ENCODE measurements around the gene NFAM1.

Gene NFAM1

GRCh38 chr22:42427167-42427566 lies 5.0 kb downstream of the NFAM1 start:
- Histone ChIP-seq H2AFZ (no peak overlapping the region), H3K9ac (no peak overlapping the region), H3K79me2 (no peaks in the 10 kb centered on the region), H3K4me2 (ENCODE audit: low read length) (no peak overlapping the region), H3K27ac (no peak overlapping the region), H3K36me3 (ENCODE audit: control insufficient read depth, insufficient read depth, low read length) (no peaks in the 10 kb centered on the region), H3K4me3 (ENCODE audit: low read depth, low read length) (no peak overlapping the region), H3K9me3 (ENCODE audit: control insufficient read depth, low read length) (no peaks in the 10 kb centered on the region), H3K27me3 (ENCODE audit: control insufficient read depth, insufficient read depth, low read length) (no peaks in the 10 kb centered on the region), H3K4me1 (no peaks in the 10 kb centered on the region)
- TF ChIP-seq CTCF (IDR thresholded peaks at IDR 0.05) = no peak

GRCh38 chr22:42425989-42426355 lies 6.2 kb downstream of the NFAM1 start:
- Histone ChIP-seq H3K27me3 (ENCODE audit: control insufficient read depth, insufficient read depth, low read length) (no peaks in the 10 kb centered on the region), H3K36me3 (ENCODE audit: control insufficient read depth, insufficient read depth, low read length) (no peaks in the 10 kb centered on the region), H2AFZ (no peak overlapping the region), H3K79me2 (no peaks in the 10 kb centered on the region), H3K27ac (no peak overlapping the region), H3K4me3 (ENCODE audit: low read depth, low read length) (no peak overlapping the region), H3K9me3 (ENCODE audit: control insufficient read depth, low read length) (no peaks in the 10 kb centered on the region), H3K4me1 (no peaks in the 10 kb centered on the region), H3K4me2 (ENCODE audit: low read length) (no peak overlapping the region), H3K9ac (no peak overlapping the region)
- no peak for TF ChIP-seq CTCF (IDR thresholded peaks at IDR 0.05)

GRCh38 chr22:42425337-42425988 lies 6.7 kb downstream of the NFAM1 start:
- Histone ChIP-seq H2AFZ (no peak overlapping the region), H3K79me2 (no peaks in the 10 kb centered on the region), H3K27ac (no peak overlapping the region), H3K9ac (no peak overlapping the region), H3K4me3 (ENCODE audit: low read depth, low read length) (no peak overlapping the region), H3K4me1 (no peaks in the 10 kb centered on the region), H3K4me2 (ENCODE audit: low read length) (no peak overlapping the region), H3K27me3 (ENCODE audit: control insufficient read depth, insufficient read depth, low read length) (no peaks in the 10 kb centered on the region), H3K9me3 (ENCODE audit: control insufficient read depth, low read length) (no peaks in the 10 kb centered on the region), H3K36me3 (ENCODE audit: control insufficient read depth, insufficient read depth, low read length) (no peaks in the 10 kb centered on the region)
- TF ChIP-seq CTCF (IDR thresholded peaks at IDR 0.05) = no peak

GRCh38 chr22:42419243-42419881 lies 12.8 kb downstream of the NFAM1 start:
- no peak overlapping the region for H3K27ac ChIP-seq
- H3K9me3 ChIP-seq (ENCODE audit: control insufficient read depth, low read length) = no peaks in the 10 kb centered on the region
- no peaks in the 10 kb centered on the region for H3K27me3 ChIP-seq (ENCODE audit: control insufficient read depth, insufficient read depth, low read length)
- H3K4me3 ChIP-seq (ENCODE audit: low read depth, low read length) = no peak overlapping the region
- no peak overlapping the region for H3K4me2 ChIP-seq (ENCODE audit: low read length)
- no peak overlapping the region for H3K9ac ChIP-seq
- no peak overlapping the region for H2AFZ ChIP-seq
- TF ChIP-seq CTCF (IDR thresholded peaks at IDR 0.05) = no peak
- H3K36me3 ChIP-seq (ENCODE audit: control insufficient read depth, insufficient read depth, low read length) = no peaks in the 10 kb centered on the region
- H3K4me1 ChIP-seq = no peaks in the 10 kb centered on the region
- H3K79me2 ChIP-seq = no peaks in the 10 kb centered on the region

GRCh38 chr22:42418811-42419242 lies 13.4 kb downstream of the NFAM1 start:
- no peak overlapping the region for H2AFZ ChIP-seq
- no peak overlapping the region for H3K4me2 ChIP-seq (ENCODE audit: low read length)
- H3K4me3 ChIP-seq (ENCODE audit: low read depth, low read length) = no peak overlapping the region
- H3K9ac ChIP-seq = no peak overlapping the region
- no peak overlapping the region for H3K27ac ChIP-seq
- no peaks in the 10 kb centered on the region for H3K36me3 ChIP-seq (ENCODE audit: control insufficient read depth, insufficient read depth, low read length)
- H3K4me1 ChIP-seq = no peaks in the 10 kb centered on the region
- no peak for TF ChIP-seq CTCF (IDR thresholded peaks at IDR 0.05)
- no peaks in the 10 kb centered on the region for H3K9me3 ChIP-seq (ENCODE audit: control insufficient read depth, low read length)
- no peaks in the 10 kb centered on the region for H3K27me3 ChIP-seq (ENCODE audit: control insufficient read depth, insufficient read depth, low read length)
- no peaks in the 10 kb centered on the region for H3K79me2 ChIP-seq
